Pons (tissue), 1 donor: Measurements from ENCODE around the gene OXTR.

Experiments
- DNase-seq: peaks from one replicate; pipeline ENCODE4 v3.0.0-alpha.2; 2016; ENCODE audit warnings: low spot score

The OXTR gene

GRCh38 chr3:8712045-8712907 lies 57.1 kb downstream of the OXTR start:
- no peak for DNase-seq

- DNase-seq = no peak
These were observed 59.5 kb downstream of the OXTR start for GRCh38 chr3:8709801-8710507.

DNA sequence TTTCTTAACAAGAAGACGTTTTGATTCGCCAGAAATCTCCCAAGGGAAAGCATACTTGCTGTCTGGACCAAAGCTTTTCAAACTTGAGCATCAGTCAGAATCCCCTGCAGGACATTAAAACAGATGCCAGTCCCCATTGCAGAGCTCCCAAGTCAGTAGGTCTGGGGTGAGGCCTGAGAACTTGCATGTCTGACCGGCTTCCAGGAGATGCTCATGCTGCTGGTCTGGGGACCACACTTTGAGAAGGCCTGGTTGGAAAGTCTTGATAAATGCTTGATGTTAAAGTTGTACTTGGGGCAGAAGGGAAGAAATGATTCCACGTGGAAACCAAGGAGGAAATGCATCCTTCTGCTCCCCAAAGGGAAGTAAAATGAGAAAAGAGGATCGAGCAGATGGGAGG lies 60.1 kb downstream of the OXTR start:
- no peak for DNase-seq

DNA sequence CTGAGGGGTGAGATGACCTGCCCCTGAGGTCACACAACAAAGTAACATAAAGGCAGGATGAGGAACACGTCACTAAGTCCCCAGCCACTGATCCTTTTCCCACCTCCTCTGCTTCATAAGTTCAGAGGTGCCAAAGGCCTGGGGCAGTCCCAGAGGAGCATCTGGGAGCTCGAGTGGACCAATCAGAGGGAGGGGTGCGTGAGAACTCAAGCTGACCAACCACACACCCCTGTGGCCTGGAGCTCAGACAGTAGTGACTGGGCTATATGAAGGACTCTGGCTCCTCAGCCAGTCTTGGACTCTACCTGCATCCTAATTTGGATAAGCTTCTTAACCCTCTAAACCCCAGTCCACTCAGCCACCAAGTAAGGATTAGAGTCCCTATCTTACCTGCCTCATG lies 63.8 kb downstream of the OXTR start:
- no peak for DNase-seq

GRCh38 chr3:8702560-8702959 lies 66.9 kb downstream of the OXTR start:
- DNase-seq = no peak
